Fibroblast of skin of right biceps (primary cell): ENCODE measurements around the gene GLB1L2.

Source experiments
- DNase-seq: peaks from one replicate; pipeline ENCODE4 v3.0.0-alpha.2; 2013

Gene GLB1L2

GRCh38 chr11:134349109-134349801 lies 17.5 kb downstream of the GLB1L2 start:
- DNase-seq: no peak

GRCh38 chr11:134349802-134350355 lies 18.1 kb downstream of the GLB1L2 start:
- no peak for DNase-seq

DNA sequence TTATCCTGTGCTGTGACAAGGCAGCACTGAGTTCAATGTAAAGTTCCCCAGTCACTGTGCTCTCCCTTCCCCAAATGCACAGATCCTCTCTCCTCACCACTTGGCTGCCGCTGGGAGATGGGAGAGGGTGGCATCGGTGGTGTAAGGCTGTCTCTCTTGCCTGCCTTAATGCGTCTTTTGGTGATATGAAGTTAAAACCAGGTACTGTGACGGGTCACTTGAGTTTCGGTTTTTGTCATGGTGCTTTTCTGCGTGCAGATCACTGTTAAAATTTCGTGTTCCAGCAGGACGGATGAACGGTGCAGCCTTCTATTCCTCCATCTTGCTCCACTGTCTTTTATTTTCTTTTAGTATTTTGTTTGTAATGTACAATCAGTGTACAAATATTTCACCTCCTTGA lies 18.6 kb downstream of the GLB1L2 start:
- no peak for DNase-seq

GRCh38 chr11:134352111-134352510 lies 20.3 kb downstream of the GLB1L2 start:
- DNase-seq: no peak

- DNase-seq: no peak
These were observed 23.3 kb downstream of the GLB1L2 start for GRCh38 chr11:134355136-134355535.

DNA sequence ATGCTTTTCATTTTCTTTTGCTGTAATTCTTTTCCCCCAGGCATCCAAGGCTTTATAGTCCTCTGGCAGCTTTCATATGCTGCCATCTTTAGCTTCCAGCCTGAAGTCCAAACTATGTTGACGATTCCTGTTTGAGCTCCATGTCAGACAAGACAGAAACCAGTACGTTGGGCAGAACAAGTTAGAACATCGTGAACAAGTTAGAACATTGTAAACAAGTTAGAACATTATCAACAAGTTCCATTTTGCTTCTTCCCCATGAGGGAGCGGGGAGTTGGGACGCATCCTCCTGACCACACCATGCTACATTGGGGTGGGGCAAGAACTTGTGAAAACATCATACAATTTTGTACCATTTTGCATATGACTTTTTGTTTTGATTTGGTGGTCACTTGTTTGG lies 23.9 kb downstream of the GLB1L2 start:
- DNase-seq: no peak

DNA sequence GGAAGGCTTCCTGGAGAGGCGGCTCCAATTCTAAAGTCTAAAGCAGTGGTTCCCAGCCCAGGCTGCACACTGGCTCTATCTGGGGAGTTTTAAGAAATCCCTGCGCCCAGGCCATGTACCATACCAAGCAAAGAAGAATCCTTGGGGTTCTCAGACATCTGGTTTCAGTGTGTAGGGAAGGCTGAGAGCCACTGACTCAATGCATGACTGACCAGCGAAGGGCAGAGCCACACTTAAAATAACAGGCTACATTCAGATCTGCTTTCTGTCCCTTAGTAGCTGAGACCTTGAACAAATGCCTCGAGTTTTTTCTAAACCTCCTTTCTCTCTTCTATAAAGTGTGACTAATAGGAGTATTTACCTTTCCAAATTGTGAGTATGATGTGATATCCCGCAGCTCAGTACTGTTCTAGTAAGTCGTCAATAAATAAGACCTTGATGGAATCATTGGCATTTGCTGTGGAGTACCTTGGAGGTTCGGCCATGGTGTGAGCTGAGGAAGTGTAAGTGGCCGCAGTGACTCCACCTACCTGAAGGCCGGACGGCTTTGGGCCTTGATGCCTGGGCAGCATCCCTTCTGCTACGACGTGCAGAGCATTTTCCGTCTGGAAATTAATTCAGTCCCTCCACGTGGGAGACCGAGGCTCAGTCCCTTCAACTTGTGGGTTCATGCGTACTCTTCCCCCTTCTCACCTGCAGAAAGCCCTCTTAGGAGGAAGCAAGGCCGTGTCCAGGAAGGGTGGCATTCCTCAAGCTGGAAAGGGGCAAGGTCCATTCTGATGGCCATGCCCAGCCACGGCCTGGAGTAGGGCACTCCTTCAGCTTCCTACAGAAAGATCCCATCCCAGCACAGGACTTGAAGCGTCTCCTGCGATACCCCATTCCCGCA lies 25.1 kb downstream of the GLB1L2 start:
- DNase-seq: no peak

DNA sequence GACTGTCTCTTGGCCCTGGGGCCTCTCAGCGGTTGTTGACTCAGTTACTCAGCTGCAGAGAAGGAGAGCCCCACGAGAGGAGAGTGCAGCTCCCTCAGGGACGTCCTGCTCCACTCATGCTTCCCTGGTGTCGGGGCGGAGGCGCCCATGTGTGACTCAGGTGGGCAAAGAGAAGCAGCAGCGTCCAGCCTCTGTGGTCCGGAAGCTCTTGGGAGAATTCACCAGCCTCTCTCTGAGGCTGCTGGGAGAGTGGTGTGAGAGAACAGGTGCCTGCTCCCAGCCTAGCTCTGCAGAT lies 25.7 kb downstream of the GLB1L2 start:
- no peak for DNase-seq

DNA sequence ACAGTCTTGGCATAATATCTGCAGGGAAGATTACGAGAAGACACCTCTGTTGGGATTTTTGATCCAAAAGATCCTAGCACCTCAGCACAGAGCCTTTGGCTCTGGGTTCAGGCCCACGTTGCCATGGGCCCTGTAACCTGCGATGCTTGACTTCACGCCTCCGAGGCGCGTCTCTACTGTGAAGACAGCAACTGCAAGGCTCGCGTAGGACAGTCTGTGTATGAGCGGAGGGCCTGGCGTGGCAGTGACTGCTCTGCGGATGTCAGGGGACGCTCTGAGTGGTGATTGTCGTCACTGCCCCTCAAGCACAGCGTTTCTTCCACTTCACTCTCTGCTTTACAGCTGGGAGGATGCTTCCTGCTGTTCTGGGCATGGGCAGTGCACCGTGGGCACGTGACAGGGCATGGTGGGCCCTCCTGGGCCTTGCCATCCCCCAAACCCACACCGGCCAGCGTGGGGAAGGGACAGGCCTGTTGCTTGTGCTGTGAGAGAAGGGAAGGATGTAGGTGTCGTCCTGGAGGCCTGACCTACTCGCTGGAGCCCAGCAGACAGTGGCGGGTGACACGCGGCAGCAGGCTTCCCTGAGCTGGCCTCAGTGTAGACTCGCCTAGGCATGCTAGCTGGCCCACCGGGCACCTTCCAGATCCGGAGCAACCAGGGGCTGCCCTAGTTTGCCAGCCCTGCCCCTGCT lies 26.5 kb downstream of the GLB1L2 start:
- no peak for DNase-seq

- no peak for DNase-seq
These were observed 27.2 kb downstream of the GLB1L2 start for GRCh38 chr11:134358856-134359490.

- DNase-seq: no peak
These were observed 27.9 kb downstream of the GLB1L2 start for GRCh38 chr11:134359646-134360045.

DNA sequence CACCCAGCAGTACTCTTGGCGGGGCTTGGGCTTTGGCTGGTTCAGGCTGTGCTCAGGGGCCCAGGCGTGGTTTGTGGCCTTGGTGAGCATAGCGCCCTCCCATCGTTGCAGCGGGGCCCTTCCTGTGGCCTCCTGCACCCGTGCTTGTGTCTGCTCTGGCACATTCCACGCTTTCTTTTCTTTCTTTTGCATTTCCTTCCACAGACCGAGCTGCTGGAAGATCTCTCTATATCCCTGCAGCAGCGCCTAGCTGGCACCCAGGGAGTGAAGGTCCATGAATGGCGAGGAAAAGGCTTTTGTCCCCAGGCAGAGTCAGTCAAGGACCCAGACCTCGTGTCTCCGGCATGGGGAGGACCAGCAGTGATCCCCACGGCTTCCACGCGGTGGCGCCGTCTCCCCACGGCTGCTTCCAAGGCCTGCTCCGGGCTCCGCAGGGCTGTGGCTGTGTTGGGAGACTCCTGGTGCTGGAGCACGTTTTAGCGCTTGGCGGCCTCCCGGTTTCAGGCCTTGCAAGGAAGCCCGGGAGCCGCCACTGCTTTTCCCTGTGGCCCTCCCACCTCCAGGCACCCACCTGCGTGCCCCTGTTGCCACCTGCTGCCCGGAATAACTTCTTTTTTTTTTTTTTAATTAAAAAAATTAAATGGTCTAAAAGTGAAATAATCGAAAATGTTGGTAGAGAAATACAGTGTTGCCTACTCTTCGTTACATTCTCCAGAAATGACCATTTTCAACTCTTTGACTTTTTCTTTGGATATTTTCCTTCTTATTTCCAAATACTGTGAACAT lies 28.5 kb downstream of the GLB1L2 start:
- DNase-seq: peak; percentile 58

DNA sequence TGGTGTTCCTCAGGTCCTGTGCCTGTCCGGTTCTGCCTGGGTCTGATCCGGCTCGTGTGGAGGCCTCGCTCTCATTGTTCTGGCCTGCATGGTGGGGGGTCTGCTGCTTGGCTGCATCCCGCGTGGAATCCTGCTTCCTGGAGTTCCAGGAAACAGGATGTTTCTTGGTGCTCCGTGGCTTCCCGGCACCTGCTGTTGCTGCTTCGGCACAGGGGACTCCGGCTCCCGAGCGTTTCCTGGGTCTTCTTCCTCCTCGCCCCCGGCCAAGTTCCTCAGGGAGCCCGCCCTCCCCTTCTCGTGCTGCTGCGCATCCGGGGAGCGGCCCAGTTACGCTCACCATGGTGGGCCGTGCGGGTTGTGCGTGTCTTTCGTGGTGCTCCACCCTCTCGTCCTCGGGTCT lies 29.9 kb downstream of the GLB1L2 start:
- no peak for DNase-seq

DNA sequence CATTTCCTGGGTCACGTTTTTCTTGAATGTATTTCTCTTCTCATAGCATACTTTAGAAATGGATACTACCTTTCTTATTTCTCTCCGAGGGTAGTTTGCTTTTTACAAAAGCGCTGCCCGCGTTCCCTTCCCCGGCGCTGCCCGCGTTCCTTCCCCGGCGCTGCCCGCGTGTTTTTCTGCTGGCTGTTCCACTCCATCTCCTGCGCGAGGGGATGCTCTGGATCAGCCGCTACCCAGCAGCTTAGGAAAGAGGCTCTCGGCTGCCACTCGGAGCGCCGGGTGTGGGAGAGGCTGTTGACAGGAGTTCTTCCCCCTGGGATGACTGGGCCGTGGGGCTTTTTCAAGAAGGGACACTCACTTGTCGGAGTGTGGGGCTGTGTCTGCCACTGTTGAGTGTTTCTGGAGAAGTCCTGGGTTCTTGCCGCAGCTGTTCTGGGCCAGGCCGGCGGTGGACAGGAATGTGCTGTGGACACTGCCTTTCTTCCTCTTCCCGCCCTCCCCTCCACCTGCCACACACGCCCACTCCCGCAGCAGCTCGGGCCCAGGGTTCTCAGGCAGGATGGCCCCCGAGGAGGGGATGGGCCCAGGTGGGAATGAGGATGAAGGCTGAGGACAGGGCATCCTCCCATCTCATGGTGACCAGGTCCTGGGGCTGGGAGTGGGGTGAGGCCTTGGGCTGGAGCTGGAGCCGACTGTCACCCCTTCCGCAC lies 30.6 kb downstream of the GLB1L2 start:
- no peak for DNase-seq

- no peak for DNase-seq
These were observed 31.4 kb downstream of the GLB1L2 start for GRCh38 chr11:134363161-134363560.

DNA sequence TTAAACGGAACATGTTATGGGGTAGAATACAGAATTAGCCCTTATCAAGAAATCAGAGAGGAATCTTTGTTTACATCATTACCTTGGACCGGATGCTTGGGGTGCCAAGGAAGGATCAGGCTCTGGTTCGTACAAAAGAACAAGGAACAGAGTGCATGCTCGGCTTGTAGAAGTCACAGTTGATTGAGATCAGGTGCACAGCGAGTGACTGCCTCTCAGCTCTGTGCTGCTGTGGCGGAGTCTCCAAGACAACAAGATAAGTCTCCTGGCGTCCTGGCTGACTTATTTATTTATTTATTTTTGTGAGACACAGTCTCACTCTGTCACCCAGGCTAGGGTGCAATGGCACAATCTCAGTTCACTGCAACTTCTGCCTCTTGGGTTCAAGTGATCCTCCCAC lies 31.8 kb downstream of the GLB1L2 start:
- DNase-seq: no peak

- no peak for DNase-seq
These were observed 32.5 kb downstream of the GLB1L2 start for GRCh38 chr11:134364261-134364660.

GRCh38 chr11:134365011-134365925 lies 33.5 kb downstream of the GLB1L2 start:
- DNase-seq: no peak

DNA sequence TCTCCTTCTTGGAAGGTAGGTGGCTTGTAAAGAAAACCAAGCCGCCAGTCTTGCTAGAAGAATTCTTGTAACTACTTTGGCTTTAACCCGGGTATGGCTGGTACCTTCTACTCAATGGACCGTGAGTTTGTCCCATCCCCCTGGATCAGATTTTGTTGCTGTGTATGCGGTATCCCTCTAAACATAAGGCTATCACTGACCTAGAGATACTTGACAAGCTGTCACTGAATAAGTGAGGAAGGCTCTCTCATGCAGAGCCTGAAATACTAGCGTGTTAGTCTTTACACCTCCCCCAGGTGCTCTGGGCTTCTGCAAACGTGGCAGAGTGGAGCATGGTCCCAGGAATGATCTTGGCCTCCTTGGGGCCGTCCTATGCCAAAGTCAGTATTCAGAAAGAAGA lies 34.5 kb downstream of the GLB1L2 start:
- DNase-seq: no peak

GRCh38 chr11:134367781-134368180 lies 36.0 kb downstream of the GLB1L2 start:
- DNase-seq: no peak
